ENCODE data around the gene KIF1A. TPM values are rescaled to one million over a fixed set of nuclear protein-coding genes. Genes with fewer than 3 reads are reported as not detected.

The KIF1A gene
- total RNA-seq, 2 experiments from 2014 or later = not detected

- Mint-ChIP-seq H3K36me3 (ENCODE audit: low read depth) (no peaks in the 10 kb centered on the region), H3K27ac (no peak overlapping the region), H3K4me3 (no peak overlapping the region), H3K4me1 (ENCODE audit: low read depth) (peaks cover 10% of the 10 kb centered on the region), H3K27me3 (peaks cover 58% of the 10 kb centered on the region), H3K9me3 (no peaks in the 10 kb centered on the region)
- DNase-seq (no peak), ATAC-seq (ENCODE audit: poor library complexity) (no peak)
- Histone ChIP-seq H3K36me3 (ENCODE audit: insufficient read depth, low read length) (no peaks in the 10 kb centered on the region), H3K27me3 (ENCODE audit: control insufficient read depth in 1 of 2, insufficient read depth in 2 of 2, low read length in 2 of 2) (peaks cover 42 to 64% of the 10 kb centered on the region in 2 experiments), H3K9me3 (ENCODE audit: control insufficient read depth in 1 of 2, insufficient read depth in 1 of 2, low read length in 2 of 2) (peaks cover 0 to 43% of the 10 kb centered on the region in 2 experiments), H3K4me1 (ENCODE audit: insufficient read depth, low read length) (peaks cover 21% of the 10 kb centered on the region), H3K4me3 (ENCODE audit: low read length) (no peak overlapping the region), H3K27ac (ENCODE audit: low read depth in 1 of 2, low read length in 2 of 2) (no peak overlapping the region)
- intact Hi-C loops (cut with DNase I, micrococcal nuclease) = no loop called here
- CTCF ChIA-PET = no interaction called here
- POLR2A ChIA-PET = no interaction called here
- TF ChIP-seq CTCF (IDR thresholded peaks at IDR 0.05) = no peak
These were observed 727 bp downstream of the KIF1A start for GRCh38 chr2:240819126-240819857.

GRCh38 chr2:240818293-240819125 lies 1.5 kb downstream of the KIF1A start:
- Mint-ChIP-seq H3K4me1 (ENCODE audit: low read depth) (peaks cover 10% of the 10 kb centered on the region), H3K9me3 (no peaks in the 10 kb centered on the region), H3K4me3 (peak overlapping the region; percentile 48), H3K27ac (no peak overlapping the region), H3K36me3 (ENCODE audit: low read depth) (no peaks in the 10 kb centered on the region), H3K27me3 (peaks cover 57% of the 10 kb centered on the region)
- TF ChIP-seq CTCF (IDR thresholded peaks at IDR 0.05) = no peak
- peaks cover 35 to 56% of the 10 kb centered on the region in 2 experiments for H3K27me3 ChIP-seq (ENCODE audit: control insufficient read depth in 1 of 2, insufficient read depth in 2 of 2, low read length in 2 of 2)
- intact Hi-C loops (cut with DNase I, micrococcal nuclease) = no loop called here
- ATAC-seq (ENCODE audit: poor library complexity) (no peak), DNase-seq (no peak)
- H3K36me3 ChIP-seq (ENCODE audit: insufficient read depth, low read length) = no peaks in the 10 kb centered on the region
- ChIA-PET POLR2A (no interaction called here), CTCF (no interaction called here)
- H3K4me1 ChIP-seq (ENCODE audit: insufficient read depth, low read length) = peaks cover 21% of the 10 kb centered on the region
- H3K9me3 ChIP-seq (ENCODE audit: control insufficient read depth in 1 of 2, insufficient read depth in 1 of 2, low read length in 2 of 2) = peaks cover 0 to 39% of the 10 kb centered on the region in 2 experiments
- no peak overlapping the region for H3K27ac ChIP-seq (ENCODE audit: low read depth in 1 of 2, low read length in 2 of 2)
- H3K4me3 ChIP-seq (ENCODE audit: low read length) = no peak overlapping the region

GRCh38 chr2:240817496-240818292 lies 2.3 kb downstream of the KIF1A start:
- intact Hi-C loops (cut with DNase I, micrococcal nuclease) = no loop called here
- ChIA-PET CTCF (no interaction called here), POLR2A (no interaction called here)
- H3K9me3 Mint-ChIP-seq = no peaks in the 10 kb centered on the region
- H3K27me3 Mint-ChIP-seq = peaks cover 49% of the 10 kb centered on the region
- H3K27me3 ChIP-seq (ENCODE audit: control insufficient read depth in 1 of 2, insufficient read depth in 2 of 2, low read length in 2 of 2) = peaks cover 33 to 48% of the 10 kb centered on the region in 2 experiments
- no peak overlapping the region for H3K27ac ChIP-seq (ENCODE audit: low read depth in 1 of 2, low read length in 2 of 2)
- H3K4me1 ChIP-seq (ENCODE audit: insufficient read depth, low read length) = peaks cover 21% of the 10 kb centered on the region
- ATAC-seq (ENCODE audit: poor library complexity) (no peak), DNase-seq (no peak)
- H3K36me3 Mint-ChIP-seq (ENCODE audit: low read depth) = no peaks in the 10 kb centered on the region
- peaks cover 10% of the 10 kb centered on the region for H3K4me1 Mint-ChIP-seq (ENCODE audit: low read depth)
- H3K27ac Mint-ChIP-seq = no peak overlapping the region
- H3K9me3 ChIP-seq (ENCODE audit: control insufficient read depth in 1 of 2, insufficient read depth in 1 of 2, low read length in 2 of 2) = peaks cover 0 to 45% of the 10 kb centered on the region in 2 experiments
- TF ChIP-seq CTCF (IDR thresholded peaks at IDR 0.05) = no peak
- no peaks in the 10 kb centered on the region for H3K36me3 ChIP-seq (ENCODE audit: insufficient read depth, low read length)
- H3K4me3 Mint-ChIP-seq = no peak overlapping the region
- H3K4me3 ChIP-seq (ENCODE audit: low read length) = no peak overlapping the region
